HG03064 (cell line): ENCODE data around the gene C10orf105.

ENCODE experiments used
- ATAC-seq: cut with Tn5 transposase; IDR thresholded peaks from one replicate; pipeline ENCODE4 v1.9.1; 2021; ENCODE audit warnings: low read depth; ENCODE audit not compliant: unreplicated experiment

C10orf105 gene

DNA sequence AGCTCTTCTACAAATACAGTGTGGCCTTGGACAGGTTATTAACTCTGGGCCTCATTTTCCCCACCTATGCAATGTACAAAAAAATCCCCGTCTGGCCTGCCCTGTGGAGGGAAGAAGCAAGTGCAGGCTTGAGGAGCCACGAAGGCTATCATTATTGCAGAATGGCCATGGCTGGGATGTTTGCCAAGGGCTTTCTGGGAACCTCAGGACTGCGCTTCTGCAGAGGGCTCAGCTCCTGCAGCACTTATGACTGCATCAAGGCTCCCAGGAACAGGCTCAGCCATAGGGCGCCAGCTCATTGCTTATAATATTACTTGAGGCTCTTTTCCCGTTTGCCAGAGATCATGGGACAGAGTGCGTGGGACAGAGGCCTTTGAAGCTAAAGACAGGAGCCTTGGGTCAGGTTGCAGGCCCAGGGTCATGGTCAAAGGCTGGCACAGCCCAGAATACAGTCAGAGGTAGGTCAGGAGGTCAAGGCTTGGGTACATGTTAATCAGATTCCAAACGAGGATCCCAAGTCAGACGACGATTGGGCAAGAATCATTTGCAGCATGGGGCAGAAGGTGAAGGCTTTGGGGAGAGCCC, 20.6 kb upstream of the C10orf105 start:
- no peak for ATAC-seq

DNA sequence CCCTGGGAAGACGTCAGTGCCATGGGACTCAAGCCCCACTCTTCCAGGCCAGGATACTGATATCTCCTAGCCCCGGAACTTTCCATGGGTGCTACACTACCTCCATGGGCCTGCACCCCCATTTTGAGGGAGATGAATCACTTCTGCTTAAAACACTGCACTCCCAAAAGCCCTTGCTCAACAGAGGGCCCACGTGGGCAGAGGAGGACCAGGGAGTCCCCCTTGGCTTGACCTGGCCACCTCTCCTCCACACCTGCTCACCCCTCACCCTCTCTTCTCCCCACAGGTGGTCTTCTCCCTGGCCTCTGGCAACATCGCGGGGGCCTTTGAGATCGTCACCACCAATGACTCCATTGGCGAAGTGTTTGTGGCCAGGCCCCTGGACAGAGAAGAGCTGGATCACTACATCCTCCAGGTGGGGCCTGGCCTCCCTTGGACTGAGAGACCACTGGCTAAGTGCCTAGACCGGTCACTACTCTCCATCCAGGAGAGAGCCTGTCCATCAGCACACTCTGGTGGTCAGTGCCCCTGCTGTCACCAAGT, 19.9 kb upstream of the C10orf105 start:
- ATAC-seq: no peak

DNA sequence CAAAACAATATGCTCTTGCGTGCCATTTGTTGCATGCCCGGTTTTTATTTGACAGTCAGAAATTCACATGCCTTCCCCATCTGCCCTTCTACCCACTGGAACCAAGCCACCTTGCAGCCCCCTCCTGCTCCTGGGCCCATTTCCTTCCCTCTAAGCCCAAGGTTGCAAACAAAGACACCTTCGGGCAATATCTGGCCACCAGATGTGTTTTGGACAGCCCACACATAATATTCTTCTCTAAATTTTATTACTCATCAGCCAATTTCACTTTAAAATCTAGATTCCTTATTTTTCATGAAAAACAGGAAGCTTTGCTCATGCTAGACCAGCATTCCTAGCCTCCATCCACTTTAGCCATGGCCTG, 18.2 kb upstream of the C10orf105 start:
- ATAC-seq: no peak

DNA sequence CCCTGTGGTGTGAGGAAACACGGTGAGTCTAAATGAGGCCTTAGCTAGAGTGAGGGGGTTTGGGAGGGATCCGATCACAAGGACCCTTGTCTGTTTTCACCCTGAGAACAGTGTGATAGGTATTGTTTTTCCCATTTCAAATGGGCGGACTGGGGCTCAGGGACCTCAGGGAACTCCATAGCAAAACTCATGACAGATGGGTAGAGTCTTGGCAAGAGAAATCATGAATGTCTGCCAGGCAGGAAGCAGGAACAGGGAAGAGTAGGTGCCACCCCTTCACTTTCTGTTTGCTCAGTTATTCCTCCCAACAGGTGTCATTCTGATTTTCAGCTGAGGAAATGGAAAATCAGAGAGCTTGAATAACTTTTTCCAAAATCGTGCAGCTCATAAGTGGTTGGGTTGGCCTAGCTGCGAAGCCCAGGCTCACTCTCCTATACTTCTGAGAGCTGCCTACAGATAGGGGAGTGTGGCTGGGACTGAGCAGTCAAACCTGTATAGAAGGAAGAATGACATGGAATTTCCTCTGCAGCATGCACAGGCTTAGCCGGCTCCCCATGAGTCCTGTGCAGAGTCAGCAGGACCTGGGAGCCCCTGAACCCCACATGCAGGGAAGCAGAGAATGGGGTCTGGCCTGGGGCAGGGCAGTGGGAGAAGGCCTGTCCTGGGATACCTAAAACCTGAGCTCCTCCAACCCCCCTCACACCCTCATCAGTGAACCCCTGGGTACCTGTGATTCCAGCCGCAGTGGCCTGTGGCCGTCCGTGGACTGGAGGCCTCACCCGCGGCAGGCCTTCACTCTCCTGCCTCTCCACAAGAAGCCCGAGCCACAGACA, 17.6 kb upstream of the C10orf105 start:
- ATAC-seq: no peak

DNA sequence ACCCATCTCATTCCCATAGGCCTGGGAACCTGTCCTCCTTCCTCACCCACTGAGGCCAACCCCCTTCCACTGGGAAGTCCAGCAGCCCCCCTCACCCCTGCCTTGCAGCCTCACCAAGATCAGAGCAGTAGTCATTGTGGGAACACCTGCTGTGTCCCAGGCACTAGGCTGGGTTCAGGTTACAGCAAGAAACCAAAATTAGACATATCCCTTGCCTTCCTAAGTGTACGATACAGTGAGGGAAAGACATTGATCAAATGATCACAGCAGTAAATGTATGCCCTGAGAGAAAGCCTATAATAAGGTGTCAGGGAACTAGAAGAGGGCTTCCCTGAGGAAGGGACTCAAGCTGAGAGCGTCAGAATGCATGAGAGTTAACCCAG, 17.0 kb upstream of the C10orf105 start:
- no peak for ATAC-seq

DNA sequence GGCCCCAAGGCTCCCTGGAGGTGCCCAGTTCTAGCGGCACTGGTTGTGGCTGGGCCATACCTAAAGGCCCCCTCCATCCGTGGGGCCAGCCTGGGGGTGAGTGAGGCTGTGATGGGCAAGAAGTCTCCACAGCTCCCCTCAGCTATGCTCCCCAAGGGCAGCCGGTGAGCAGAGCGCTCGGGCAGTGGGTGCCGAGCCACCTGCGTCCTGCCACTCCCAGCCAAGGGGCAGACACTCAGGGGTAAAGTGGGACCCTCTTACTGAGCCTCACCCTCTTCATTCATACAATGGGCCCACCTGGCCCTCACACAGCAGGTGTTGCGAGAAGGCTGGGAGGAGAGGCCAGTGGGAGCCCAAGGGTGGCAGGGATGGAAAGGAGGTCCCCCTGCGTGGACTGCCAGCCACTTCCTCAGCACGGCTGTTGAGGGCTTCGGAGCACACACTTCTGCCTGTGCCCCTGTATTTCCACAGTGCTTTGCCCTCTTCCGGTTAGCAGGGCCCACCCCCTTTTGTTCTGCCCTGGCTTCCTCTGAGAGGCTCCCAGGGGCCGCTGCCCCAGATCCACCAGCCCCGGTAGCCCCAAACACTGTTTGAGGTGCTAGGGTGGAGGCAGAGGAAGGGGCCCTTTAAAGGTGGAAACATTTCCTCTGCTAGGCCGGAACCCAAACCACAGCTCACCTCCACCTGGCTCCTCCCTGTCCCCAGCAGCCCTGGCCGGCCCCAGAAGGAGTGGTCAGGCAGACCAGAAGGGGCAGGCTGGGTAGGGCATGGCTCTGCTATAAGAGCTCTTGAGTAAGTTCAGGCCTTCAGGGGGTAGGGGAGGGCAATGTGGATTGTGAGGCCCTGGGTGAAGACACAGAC, 16.4 kb upstream of the C10orf105 start:
- no peak for ATAC-seq

DNA sequence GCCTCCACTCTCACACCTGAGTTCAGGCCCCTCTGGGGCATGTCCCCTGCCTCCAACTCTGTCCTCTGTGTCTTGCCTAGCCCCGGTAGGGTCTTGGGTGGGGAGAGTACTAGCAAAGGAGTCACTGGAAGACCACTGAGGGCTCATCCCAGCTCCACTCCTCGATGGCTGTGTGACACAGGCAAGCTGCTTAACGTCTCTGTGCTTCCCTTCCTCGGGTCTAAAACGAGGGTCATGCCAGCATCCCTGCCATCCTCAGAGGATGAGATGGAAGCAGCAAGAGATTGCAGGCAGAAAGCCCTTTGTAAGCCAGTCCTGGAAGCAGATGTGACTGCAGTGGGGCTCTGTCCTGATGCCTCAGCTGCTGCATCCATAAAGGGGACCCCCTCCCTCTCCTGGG, 15.2 kb upstream of the C10orf105 start:
- no peak for ATAC-seq

DNA sequence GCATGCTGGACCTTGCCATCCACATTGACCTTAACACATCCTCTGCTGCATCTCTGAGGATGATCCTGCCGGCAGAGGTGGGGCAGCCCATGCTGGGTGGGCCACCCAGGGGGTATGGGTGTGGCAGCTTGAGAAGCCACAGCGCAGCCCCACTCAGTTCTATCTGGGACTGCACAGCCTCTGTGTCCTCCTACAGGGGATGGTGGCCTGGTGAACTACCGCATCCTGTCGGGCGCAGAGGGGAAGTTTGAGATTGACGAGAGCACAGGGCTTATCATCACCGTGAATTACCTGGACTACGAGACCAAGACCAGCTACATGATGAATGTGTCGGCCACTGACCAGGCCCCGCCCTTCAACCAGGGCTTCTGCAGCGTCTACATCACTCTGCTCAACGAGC, 12.2 kb upstream of the C10orf105 start:
- ATAC-seq: no peak

DNA sequence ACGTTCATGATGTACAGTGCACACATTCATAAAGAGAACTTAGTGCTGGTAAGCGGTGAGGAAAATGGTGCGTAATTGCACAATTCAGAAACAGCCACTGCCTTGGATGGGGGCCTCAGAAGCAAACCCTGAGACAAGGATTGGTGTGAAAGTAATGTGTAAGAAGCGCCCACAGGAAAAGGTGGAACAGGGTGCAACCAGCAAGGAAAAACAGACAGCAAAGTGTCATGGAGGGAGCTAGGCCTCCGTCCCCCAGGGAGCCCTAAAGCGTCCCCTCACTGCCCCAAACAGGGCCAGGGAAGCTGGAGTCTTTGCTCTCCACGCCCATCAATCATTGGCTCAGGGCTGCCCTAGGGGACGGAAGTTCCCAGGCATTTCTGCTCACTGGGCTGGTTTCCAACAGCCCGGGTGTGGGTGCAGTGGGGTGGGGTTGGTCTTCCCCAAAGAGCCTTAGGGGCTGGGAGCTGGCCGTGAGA, 9.6 kb upstream of the C10orf105 start:
- ATAC-seq: no peak

DNA sequence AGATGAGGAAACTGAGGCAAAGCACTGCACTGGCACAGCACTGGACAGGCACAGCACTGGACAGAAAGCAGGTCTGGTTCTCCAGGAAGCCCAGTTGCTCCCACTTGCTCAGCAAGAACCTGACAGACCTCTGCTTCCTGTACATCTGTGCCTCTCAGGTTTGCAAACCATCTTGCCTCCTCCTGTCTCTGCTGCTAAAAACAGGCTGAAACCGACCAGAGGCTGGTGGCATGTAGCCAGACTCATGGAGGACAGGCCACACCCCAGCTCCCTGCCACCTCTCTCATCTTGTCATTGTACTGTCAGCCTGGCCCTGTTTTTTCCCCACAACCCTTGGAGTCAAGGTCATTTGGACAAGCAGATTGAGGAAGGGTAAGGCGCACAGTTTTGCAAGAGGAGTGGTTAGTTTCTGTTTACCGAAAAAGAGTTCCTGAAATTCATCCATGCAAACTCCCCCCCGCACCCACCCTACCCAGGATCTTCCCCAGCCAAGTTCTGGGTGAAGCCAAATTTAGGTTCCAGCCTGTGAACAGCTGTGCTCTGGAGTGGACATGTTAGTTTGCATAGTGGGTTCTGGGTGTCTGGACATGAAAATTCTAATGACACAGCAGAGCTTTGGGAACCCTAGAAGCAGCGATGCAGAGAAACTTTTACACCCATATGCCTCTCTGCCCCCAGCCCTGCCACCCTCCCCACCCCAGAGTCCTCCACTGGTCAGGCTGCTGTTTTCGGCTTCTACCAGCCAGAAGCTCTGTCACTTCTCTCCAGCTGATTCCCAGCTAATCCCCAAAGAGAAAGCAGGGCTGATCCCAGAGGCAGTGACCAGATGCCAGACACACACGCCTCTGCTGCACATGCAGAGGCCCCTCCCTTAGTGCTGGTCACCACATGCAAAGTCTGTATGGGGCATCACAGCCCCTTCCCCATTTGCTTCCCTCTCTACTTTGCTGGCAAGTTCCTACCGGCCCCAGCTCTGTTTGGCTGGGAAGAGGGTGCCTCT, 8.5 kb upstream of the C10orf105 start:
- ATAC-seq: peak; percentile 61

DNA sequence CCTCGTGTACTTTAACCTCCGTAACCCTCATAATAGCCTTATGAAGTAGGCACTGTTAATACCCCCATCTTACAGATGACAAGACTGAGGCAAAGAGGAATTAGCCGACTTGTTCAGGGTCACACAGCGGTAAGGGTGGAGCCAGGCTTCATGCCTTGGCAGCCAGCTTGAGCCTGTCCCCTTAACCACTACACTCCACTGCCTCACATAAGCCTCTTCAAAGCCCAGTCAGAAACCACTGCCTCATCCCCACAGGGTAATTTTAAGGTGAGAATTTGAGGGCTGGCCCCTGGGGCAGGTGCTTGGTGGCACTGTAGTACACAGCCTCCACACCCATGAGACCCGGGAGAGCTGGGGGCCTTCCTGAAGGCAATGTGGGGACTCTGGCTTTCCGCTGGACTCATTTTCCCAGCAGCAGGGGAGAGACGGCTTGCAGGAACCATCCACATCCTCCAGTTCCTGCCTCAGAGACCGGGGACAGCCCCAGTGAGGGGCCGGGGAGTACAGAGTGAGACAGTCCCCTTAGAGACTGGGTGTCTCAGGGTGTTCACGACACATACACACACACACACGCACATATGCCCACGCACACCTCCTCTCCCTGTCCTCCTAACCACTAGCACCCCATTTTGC, 7.6 kb upstream of the C10orf105 start:
- peak; percentile 36 for ATAC-seq

DNA sequence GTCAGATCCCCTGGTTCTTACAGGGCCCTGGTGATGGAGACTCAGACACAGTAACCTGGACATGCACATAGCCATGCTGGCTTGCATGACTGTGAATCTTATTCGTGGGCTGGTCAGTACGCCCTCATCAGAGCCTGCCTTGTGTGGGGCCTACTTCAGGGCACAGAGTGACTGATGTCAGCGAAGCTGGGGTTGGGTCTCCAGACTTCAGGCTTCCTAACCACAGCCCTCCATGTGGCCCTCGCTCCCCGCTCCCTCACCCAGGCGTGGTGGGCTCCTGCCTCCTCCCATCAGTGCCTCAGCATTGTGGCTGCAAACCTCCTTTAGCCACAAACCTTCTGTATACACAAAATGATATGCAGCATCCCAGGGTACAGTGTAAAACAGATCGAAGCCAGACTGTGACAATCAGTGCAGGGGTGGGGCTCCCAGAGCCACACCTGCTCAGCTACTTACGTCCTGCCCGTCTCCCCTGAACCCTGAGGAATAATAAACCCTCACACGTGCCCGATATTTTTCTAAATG, 7.1 kb upstream of the C10orf105 start:
- no peak for ATAC-seq

DNA sequence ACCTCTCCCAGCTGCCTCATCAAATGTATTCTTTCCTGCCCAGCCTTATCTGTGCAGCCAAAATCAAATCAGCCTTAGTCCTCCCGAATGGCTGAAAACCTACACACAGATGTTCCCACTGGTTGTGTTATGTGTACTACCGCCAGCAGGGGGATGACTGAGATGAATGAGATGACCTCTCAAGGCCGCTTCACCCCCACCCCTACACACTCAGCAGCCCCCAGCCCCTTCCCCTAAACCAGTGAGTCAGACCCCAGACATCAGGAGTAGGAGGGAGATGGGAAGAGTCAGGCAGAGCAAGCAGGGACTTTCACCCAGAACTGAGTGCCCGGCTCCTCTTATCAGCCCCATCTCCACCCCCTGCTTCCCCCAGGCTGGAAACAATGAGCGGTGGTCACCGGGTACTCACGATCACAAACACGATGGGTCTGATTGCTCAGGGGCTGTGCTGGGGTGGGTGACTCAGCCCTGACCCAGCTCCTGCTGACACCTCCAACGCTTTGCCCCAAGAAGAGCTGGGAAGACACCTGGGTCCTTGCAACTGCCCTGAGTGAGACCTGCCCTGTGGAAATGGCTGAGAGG, 6.5 kb upstream of the C10orf105 start:
- no peak for ATAC-seq

DNA sequence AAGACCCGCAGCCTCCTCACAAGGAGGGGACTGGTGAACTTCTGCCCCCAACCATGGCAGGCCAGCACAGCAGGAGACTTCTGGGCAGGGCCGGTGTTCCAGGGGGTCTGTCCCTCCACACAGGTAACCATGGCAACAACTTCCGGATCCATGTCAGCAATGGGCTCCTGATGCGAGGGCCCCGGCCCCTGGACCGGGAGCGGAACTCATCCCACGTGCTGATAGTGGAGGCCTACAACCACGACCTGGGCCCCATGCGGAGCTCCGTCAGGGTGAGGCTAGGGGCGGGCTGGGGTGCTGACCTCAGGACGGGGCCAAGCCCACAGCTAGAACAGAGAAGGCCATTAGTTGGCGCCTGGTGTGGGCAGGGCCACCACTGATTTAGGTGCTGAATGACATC, 5.7 kb upstream of the C10orf105 start:
- ATAC-seq: no peak

DNA sequence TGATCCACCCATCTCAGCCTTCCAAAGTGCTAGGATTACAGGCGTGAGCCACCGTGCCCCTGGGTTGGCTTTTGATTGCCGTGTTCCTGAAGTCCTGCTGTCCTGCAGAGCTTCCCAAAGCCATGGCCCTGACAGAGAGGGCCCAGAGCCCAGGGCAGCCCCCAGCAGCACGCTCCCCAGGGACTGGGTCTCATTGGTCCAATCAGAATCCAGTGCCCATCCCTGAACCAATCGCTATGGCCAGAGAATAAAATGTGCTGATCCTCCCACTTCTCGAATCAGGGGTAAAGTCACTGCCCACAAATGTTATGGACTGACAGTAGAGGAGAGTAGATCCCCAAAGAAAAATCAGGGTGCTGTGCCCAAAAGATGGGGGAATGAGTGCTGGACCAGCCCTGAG, 5.0 kb upstream of the C10orf105 start:
- no peak for ATAC-seq

DNA sequence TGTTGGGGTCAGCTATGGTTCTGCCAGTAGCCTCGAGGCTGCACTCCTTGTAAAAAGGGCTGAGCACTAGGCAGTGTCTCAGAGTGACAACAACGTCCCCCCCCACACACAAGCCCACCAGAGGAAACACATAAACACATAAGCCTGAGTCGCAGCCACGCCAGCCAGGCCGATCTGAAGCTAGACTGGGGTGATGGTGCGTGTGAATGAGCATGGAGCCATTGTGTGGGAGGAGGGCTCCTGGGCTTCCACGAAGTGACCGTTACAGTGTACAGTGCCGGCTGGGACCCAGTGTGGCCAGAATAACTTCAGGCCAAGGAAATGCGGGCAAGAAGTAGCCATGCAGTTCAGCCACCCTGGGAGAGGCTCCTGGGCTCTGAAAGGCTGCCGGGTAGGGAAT, 3.7 kb upstream of the C10orf105 start:
- no peak for ATAC-seq

DNA sequence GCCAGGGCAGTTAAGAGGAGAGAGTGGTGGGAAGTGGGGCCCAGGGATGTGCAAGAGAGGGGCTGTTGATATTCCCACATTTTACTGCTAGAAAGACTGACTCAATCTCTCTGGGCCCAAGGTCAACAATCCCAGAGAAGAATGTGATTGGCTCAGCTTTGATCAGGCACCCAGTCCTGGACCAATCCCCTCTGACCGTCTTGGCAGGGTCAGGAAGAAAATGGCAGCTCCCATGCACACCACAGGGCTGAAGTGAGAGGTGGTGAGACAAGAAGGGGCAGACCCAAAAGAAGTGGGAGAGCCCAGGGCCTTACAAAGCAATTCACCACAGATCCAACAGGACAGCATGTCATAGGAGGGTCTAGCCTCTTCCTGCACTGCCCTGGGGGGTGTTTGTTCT, 3.3 kb upstream of the C10orf105 start:
- no peak for ATAC-seq

DNA sequence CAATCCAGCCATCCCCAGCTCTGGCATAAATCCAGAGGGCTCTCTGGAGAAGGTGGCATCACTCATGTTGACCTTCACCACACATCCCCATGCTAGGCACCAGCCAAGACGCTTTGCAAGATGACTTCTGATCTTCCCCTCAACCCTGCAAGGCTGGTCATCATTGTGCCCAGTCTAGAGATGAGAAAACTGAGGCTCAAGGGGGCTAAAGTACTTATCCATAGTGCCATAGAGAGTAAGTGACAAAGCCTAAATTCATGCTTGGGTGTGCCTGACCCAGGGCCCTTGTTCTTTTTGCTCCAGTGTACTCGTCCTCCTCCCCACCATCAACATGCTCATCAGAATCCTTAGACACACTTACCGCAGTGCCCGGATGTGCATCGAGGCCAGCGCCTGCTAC, 1.7 kb upstream of the C10orf105 start:
- no peak for ATAC-seq

DNA sequence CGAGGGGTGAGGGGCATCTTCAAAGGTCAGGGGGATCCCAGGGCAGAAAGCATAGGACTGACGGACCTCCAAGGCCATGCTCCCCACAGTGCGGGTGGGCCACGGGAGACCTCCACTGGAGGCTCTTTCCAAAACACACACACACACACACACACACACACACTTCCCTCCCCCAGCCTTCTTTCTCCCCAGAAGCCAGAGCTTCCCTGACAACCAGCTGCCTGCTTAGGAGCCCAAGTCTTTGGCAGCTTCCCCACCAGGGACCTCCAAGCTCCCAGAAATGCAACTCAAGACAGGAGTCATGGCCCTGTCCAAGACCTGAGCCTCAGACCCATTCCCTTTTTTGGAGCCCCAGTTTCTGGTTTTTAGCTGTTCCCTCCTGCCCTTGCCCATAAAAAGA, 710 bp upstream of the C10orf105 start:
- ATAC-seq: no peak
